Hematopoietic multipotent progenitor cell treated with erythropoietin and hydrocortisone succinate and interleukin-3 and kit ligand, for 6 days (in vitro differentiated cells): ENCODE data around the gene AMBRA1.
A peak's percentile ranks its signal among the peaks of the same experiment; 100 is the strongest.

Source experiments
- DNase-seq: peaks from one replicate; pipeline ENCODE4 v3.0.0-alpha.2; 2015

The AMBRA1 gene

GRCh38 chr11:46498179-46498578, 95.6 kb downstream of the AMBRA1 start:
- no peak for DNase-seq

- no peak for DNase-seq
Measured at GRCh38 chr11:46497498-46497897, 96.3 kb downstream of the AMBRA1 start.

- DNase-seq: no peak
Measured at GRCh38 chr11:46493791-46494190, 100.0 kb downstream of the AMBRA1 start.

- DNase-seq: no peak
Measured at GRCh38 chr11:46492532-46492931, 101.3 kb downstream of the AMBRA1 start.

GRCh38 chr11:46491661-46492330, 102.0 kb downstream of the AMBRA1 start:
- no peak for DNase-seq

GRCh38 chr11:46490666-46491065, 103.2 kb downstream of the AMBRA1 start:
- DNase-seq: no peak

- peak; percentile 80 for DNase-seq
Measured at GRCh38 chr11:46489656-46490560, 103.9 kb downstream of the AMBRA1 start.

GRCh38 chr11:46485856-46486443, 107.9 kb downstream of the AMBRA1 start:
- DNase-seq: no peak

- DNase-seq: no peak
Measured at GRCh38 chr11:46484101-46484500, 109.7 kb downstream of the AMBRA1 start.

GRCh38 chr11:46480909-46481308, 112.9 kb downstream of the AMBRA1 start:
- no peak for DNase-seq

- DNase-seq: no peak
Measured at GRCh38 chr11:46480166-46480726, 113.6 kb downstream of the AMBRA1 start.

GRCh38 chr11:46479601-46480000, 114.2 kb downstream of the AMBRA1 start:
- DNase-seq: peak; percentile 63

GRCh38 chr11:46478196-46478595, 115.6 kb downstream of the AMBRA1 start:
- no peak for DNase-seq

- no peak for DNase-seq
Measured at GRCh38 chr11:46477136-46477535, 116.7 kb downstream of the AMBRA1 start.

- no peak for DNase-seq
Measured at GRCh38 chr11:46475926-46476545, 117.8 kb downstream of the AMBRA1 start.

GRCh38 chr11:46475051-46475925, 118.5 kb downstream of the AMBRA1 start:
- no peak for DNase-seq

GRCh38 chr11:46472662-46472994, 121.2 kb downstream of the AMBRA1 start:
- no peak for DNase-seq

GRCh38 chr11:46471943-46472661, 121.7 kb downstream of the AMBRA1 start:
- no peak for DNase-seq

GRCh38 chr11:46469926-46470325, 123.9 kb downstream of the AMBRA1 start:
- DNase-seq: no peak

- DNase-seq: peak; percentile 58
Measured at GRCh38 chr11:46465683-46466082, 128.1 kb downstream of the AMBRA1 start.

- no peak for DNase-seq
Measured at GRCh38 chr11:46463701-46464421, 130.0 kb downstream of the AMBRA1 start.
